NCI-H2227 treated with DMSO at 0.1 percent for 48 hours (cell line): Measurements from ENCODE around the gene SDHA.
"Not testable (repeated sequence)": the region's sequence is repeated elsewhere in the genome, so short reads cannot be mapped to it uniquely, and the experiment has no call there.

Experiments
- DNase-seq: peaks from one replicate; lab custom pipeline; 2025; lab: John Stamatoyannopoulos, UW

Gene SDHA

GRCh38 chr5:257148-257547, 39.0 kb downstream of the SDHA start:
- DNase-seq = no peak

GRCh38 chr5:263275-263974, 45.3 kb downstream of the SDHA start:
- not testable (repeated sequence) for DNase-seq

GRCh38 chr5:264338-264737, 46.2 kb downstream of the SDHA start:
- no peak for DNase-seq

- not testable (repeated sequence) for DNase-seq
Observed at GRCh38 chr5:266311-267026, 48.3 kb downstream of the SDHA start.

- DNase-seq = no peak
Observed at GRCh38 chr5:267716-268115, 49.6 kb downstream of the SDHA start.

GRCh38 chr5:270340-270739, 52.2 kb downstream of the SDHA start:
- DNase-seq = no peak

GRCh38 chr5:271828-272167, 53.7 kb downstream of the SDHA start:
- DNase-seq = not testable (repeated sequence)

GRCh38 chr5:273091-273490, 55.0 kb downstream of the SDHA start:
- DNase-seq = not testable (repeated sequence)

- DNase-seq = not testable (repeated sequence)
Observed at GRCh38 chr5:273491-273890, 55.4 kb downstream of the SDHA start.

GRCh38 chr5:274346-274745, 56.2 kb downstream of the SDHA start:
- DNase-seq = not testable (repeated sequence)

GRCh38 chr5:278646-279045, 60.5 kb downstream of the SDHA start:
- DNase-seq = no peak

- DNase-seq = not testable (repeated sequence)
Observed at GRCh38 chr5:279051-279665, 61.0 kb downstream of the SDHA start.

GRCh38 chr5:285991-286557, 68.0 kb downstream of the SDHA start:
- DNase-seq = no peak

- DNase-seq = not testable (repeated sequence)
Observed at GRCh38 chr5:290200-290599, 72.1 kb downstream of the SDHA start.

GRCh38 chr5:291345-291744, 73.2 kb downstream of the SDHA start:
- not testable (repeated sequence) for DNase-seq

GRCh38 chr5:294788-295187, 76.7 kb downstream of the SDHA start:
- not testable (repeated sequence) for DNase-seq

- not testable (repeated sequence) for DNase-seq
Observed at GRCh38 chr5:296207-296606, 78.1 kb downstream of the SDHA start.

GRCh38 chr5:296954-297353, 78.8 kb downstream of the SDHA start:
- DNase-seq = not testable (repeated sequence)

- DNase-seq = not testable (repeated sequence)
Observed at GRCh38 chr5:297448-297847, 79.3 kb downstream of the SDHA start.

- not testable (repeated sequence) for DNase-seq
Observed at GRCh38 chr5:297991-298736, 80.0 kb downstream of the SDHA start.

GRCh38 chr5:298737-299125, 80.6 kb downstream of the SDHA start:
- no peak for DNase-seq

GRCh38 chr5:299921-300320, 81.8 kb downstream of the SDHA start:
- not testable (repeated sequence) for DNase-seq
